HUES6 (cell line): Measurements from ENCODE around the gene MRPL37.

Experiments used
- H3K27ac ChIP-seq: 2 replicates; pipeline ENCODE4 v1.7.0; 2013; ENCODE audit warnings: low read depth, mild to moderate bottlenecking, low read length, inconsistent platforms
- H3K27me3 ChIP-seq: 2 replicates; pipeline ENCODE4 v1.6.1; 2013; ENCODE audit warnings: low read length; ENCODE audit not compliant: control insufficient read depth, insufficient read depth
- H3K36me3 ChIP-seq: 2 replicates; pipeline ENCODE4 v1.6.1; 2013; ENCODE audit warnings: low read length; ENCODE audit not compliant: control insufficient read depth, insufficient read depth
- H3K4me1 ChIP-seq: 2 replicates; pipeline ENCODE4 v1.6.1; 2013; ENCODE audit warnings: low read length; ENCODE audit not compliant: control insufficient read depth, insufficient read depth
- H3K4me3 ChIP-seq: 2 replicates; pipeline ENCODE4 v1.5.1; 2013; ENCODE audit warnings: low read depth, low read length
- H3K9ac ChIP-seq: one replicate; pipeline ENCODE4 v1.6.1; 2013; ENCODE audit warnings: mild to moderate bottlenecking, low read length
- H3K9me3 ChIP-seq: 2 replicates; pipeline ENCODE4 v1.6.1; 2013; ENCODE audit warnings: low read depth, low read length; ENCODE audit not compliant: control insufficient read depth, insufficient read depth

MRPL37 gene

GRCh38 chr1:54172614-54173599, 27.1 kb upstream of the MRPL37 start:
- Histone ChIP-seq H3K9ac (no peak overlapping the region), H3K27me3 (no peaks in the 10 kb centered on the region), H3K36me3 (no peaks in the 10 kb centered on the region), H3K27ac (no peak overlapping the region), H3K4me3 (no peak overlapping the region), H3K4me1 (no peaks in the 10 kb centered on the region), H3K9me3 (no peaks in the 10 kb centered on the region)

- H3K9ac ChIP-seq, result no peak overlapping the region
- no peak overlapping the region for H3K4me3 ChIP-seq
- no peak overlapping the region for H3K27ac ChIP-seq
- H3K4me1 ChIP-seq, result no peaks in the 10 kb centered on the region
- H3K27me3 ChIP-seq, result no peaks in the 10 kb centered on the region
- H3K36me3 ChIP-seq, result no peaks in the 10 kb centered on the region
- H3K9me3 ChIP-seq, result no peaks in the 10 kb centered on the region
Observed at GRCh38 chr1:54173681-54174080, 26.3 kb upstream of the MRPL37 start.

- Histone ChIP-seq H3K4me3 (no peak overlapping the region), H3K9me3 (no peaks in the 10 kb centered on the region), H3K9ac (no peak overlapping the region), H3K36me3 (no peaks in the 10 kb centered on the region), H3K27ac (no peak overlapping the region), H3K27me3 (no peaks in the 10 kb centered on the region), H3K4me1 (no peaks in the 10 kb centered on the region)
Observed at GRCh38 chr1:54174106-54174505, 25.9 kb upstream of the MRPL37 start.

GRCh38 chr1:54176621-54177327, 23.2 kb upstream of the MRPL37 start:
- Histone ChIP-seq H3K9ac (no peak overlapping the region), H3K4me3 (no peak overlapping the region), H3K36me3 (no peaks in the 10 kb centered on the region; the same call in 1 of the 2 replicates), H3K4me1 (no peaks in the 10 kb centered on the region), H3K9me3 (no peaks in the 10 kb centered on the region), H3K27me3 (no peaks in the 10 kb centered on the region), H3K27ac (no peak overlapping the region)

DNA sequence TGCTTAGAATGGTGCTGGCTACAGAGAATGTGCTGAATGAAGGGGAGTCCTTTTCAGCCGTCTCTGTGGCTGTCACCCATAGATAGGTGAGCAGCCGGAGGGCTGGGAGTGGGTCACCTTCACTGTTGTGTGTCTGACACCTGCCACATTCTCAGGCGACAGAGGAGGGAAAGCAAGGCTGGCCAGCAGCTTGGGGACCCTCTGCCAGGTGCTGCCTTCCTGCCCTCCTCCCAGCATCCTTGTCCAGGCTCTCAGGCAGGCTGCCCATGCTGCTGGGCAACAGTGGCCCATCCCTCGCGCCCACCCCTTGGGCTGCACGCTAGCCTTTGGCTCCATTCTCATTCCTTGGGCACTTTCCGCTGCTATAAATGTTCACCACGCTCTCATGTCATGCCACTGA, 22.2 kb upstream of the MRPL37 start:
- Histone ChIP-seq H3K27ac (no peak overlapping the region), H3K4me1 (0 out of 2 replicates have a peak, but pooled peaks cover 2% of the 10 kb centered on the region)

DNA sequence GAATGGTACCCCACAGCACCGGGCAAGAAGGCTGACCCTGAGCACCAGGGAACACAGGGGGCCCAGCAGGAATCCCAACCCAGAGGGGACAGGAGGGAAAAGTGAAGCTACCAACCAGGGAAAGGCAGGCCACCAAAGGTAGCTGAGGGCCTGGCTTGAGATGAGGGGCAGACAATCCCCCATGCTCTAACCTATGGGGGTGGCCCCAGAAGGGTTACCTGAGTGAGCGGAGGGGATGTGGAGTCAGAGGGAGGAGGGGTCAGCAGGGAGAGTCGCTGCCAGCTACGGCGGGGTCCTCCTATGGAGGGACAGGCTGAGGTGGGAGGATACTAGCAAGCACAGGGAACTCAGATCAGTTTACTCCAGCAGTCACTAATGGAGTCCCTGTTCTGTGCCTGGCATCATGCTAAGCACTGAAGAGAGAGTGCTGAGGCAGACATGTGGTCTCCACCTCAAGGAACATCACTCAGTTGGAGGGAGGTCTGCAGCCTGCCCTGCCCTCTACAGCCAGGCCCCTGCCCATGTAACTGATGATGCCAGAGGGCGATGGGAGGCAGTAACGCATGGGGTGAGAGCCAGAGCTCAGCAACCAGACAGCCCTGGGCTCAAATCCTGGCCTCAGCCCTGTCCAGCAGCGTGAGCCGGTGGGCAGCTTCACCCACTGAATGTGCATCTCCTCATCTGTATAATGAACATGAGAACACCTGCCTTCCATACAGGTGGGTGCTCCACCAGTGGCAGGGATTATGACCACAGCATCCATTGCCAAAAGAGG, 21.5 kb upstream of the MRPL37 start:
- no peak overlapping the region for H3K9ac ChIP-seq
- no peaks in the 10 kb centered on the region for H3K9me3 ChIP-seq
- no peaks in the 10 kb centered on the region for H3K27me3 ChIP-seq
- H3K4me1 ChIP-seq, result 0 out of 2 replicates have a peak, but pooled peaks cover 2% of the 10 kb centered on the region
- no peaks in the 10 kb centered on the region; the same call in 1 of the 2 replicates for H3K36me3 ChIP-seq
- H3K27ac ChIP-seq, result no peak overlapping the region
- H3K4me3 ChIP-seq, result no peak overlapping the region

More for the DNA sequence above, 22.2 kb upstream of the MRPL37 start:
- Histone ChIP-seq H3K36me3 (no peaks in the 10 kb centered on the region; the same call in 1 of the 2 replicates), H3K9ac (no peak overlapping the region), H3K4me3 (no peak overlapping the region), H3K9me3 (no peaks in the 10 kb centered on the region), H3K27me3 (no peaks in the 10 kb centered on the region)

GRCh38 chr1:54180701-54181360, 19.1 kb upstream of the MRPL37 start:
- no peak overlapping the region for H3K27ac ChIP-seq
- H3K27me3 ChIP-seq, result no peaks in the 10 kb centered on the region
- no peaks in the 10 kb centered on the region; the same call in 1 of the 2 replicates for H3K36me3 ChIP-seq
- H3K9me3 ChIP-seq, result no peaks in the 10 kb centered on the region
- H3K4me3 ChIP-seq, result no peak overlapping the region
- H3K4me1 ChIP-seq, result 0 out of 2 replicates have a peak, but pooled peaks cover 2% of the 10 kb centered on the region
- H3K9ac ChIP-seq, result no peak overlapping the region

GRCh38 chr1:54186056-54186455, 13.9 kb upstream of the MRPL37 start:
- Histone ChIP-seq H3K9ac (no peak overlapping the region), H3K4me1 (0 out of 2 replicates have a peak, but pooled peaks cover 2% of the 10 kb centered on the region), H3K27ac (no peak overlapping the region), H3K36me3 (peaks cover 18% of the 10 kb centered on the region), H3K27me3 (no peaks in the 10 kb centered on the region), H3K4me3 (no peak overlapping the region), H3K9me3 (no peaks in the 10 kb centered on the region)

DNA sequence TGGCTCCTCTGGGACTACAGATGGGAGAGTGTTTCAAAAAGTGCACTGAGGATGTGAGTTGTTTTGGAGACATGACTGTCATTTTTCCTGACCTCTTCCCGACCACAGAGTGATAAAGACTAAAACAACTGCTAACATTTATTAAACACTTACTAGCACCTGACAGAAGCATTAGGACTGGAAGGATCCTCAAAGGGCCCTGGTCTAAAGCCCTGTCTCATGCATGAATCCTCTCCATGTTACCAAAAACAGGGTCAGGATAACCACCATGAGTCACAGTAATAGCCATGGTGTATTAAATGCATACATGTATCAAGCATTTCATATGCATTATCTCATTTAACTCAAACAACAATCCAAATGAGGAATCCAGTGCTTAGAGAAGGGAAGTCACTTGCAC, 11.7 kb upstream of the MRPL37 start:
- no peaks in the 10 kb centered on the region for H3K4me1 ChIP-seq
- H3K9me3 ChIP-seq, result no peaks in the 10 kb centered on the region
- H3K27me3 ChIP-seq, result no peaks in the 10 kb centered on the region
- H3K9ac ChIP-seq, result no peak overlapping the region
- no peak overlapping the region for H3K27ac ChIP-seq
- peaks cover 22% of the 10 kb centered on the region for H3K36me3 ChIP-seq
- H3K4me3 ChIP-seq, result no peak overlapping the region

- no peaks in the 10 kb centered on the region for H3K4me1 ChIP-seq
- no peak overlapping the region for H3K4me3 ChIP-seq
- no peak overlapping the region for H3K9ac ChIP-seq
- H3K27me3 ChIP-seq, result no peaks in the 10 kb centered on the region
- no peaks in the 10 kb centered on the region for H3K9me3 ChIP-seq
- no peak overlapping the region for H3K27ac ChIP-seq
- H3K36me3 ChIP-seq, result peaks cover 30% of the 10 kb centered on the region
Observed at GRCh38 chr1:54190526-54190925, 9.4 kb upstream of the MRPL37 start.
